BE2C (cell line): ENCODE measurements around the gene IRAK2.

ENCODE experiments used
- DNase-seq: peaks from one replicate; pipeline ENCODE4 v3.0.0-alpha.2; 2020
- H3K27me3 ChIP-seq: fragments of 250-450 bp; sonication (Bioruptor Pico); 2 replicates; pipeline ENCODE4 v1.5.1; 2020; ENCODE audit warnings: mild to moderate bottlenecking
- H3K36me3 ChIP-seq: fragments of 250-450 bp; sonication (Bioruptor Pico); 2 replicates; pipeline ENCODE4 v1.5.1; 2020; ENCODE audit warnings: mild to moderate bottlenecking
- H3K4me1 ChIP-seq: fragments of 250-450 bp; sonication (Bioruptor Pico); 2 replicates; pipeline ENCODE4 v1.5.1; 2020
- H3K4me3 ChIP-seq: 2 replicates; pipeline ENCODE4 v1.5.1; 2011; ENCODE audit warnings: low read depth, low read length
- H3K9me3 ChIP-seq: fragments of 250-450 bp; sonication (Bioruptor Pico); 2 replicates; pipeline ENCODE4 v1.5.1; 2020
- TF ChIP-seq, protein P1 (sequence below): IDR thresholded peaks from 2 replicates; pipeline ENCODE4 v1.5.1; 2012; ENCODE audit warnings: mild to moderate bottlenecking, low read depth, low read length

IRAK2 gene

DNA sequence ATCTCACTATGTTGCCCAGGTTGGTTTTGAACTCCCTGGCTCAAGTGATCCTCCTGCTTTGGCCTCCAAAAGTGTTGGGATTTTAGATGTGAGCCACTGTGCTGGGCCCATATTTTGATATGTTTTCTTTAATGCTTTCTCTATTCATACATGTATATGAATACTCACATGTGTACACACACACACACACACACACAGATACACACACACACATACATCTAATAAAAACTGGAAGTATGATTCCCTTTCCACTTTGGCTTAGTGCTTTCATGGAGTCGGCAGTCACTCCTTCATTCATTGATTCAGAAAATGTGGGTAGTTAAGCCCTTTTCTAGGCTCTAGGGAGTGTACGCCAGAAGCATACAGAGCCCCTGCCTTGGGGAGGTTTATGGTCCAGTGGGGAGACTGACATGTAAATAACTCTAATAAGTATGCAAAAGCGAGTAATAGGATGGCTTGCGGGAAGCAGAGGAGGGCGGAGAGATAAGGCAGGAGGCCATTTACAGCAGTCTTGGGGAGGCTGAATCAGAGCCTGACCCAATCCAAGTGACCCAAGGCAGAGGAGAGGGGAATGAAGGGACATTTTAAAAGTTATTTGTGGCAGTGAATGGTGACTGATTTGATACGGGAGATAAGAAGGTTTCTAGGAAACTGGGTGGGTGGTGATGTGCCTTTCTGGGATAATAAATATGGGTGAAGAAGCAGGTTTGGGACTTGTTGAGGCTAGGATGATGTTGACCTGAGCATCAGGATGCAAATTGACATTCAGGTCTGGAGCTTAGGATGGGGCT is 51.1 kb downstream of the IRAK2 start:
- H3K36me3 ChIP-seq: no peaks in the 10 kb centered on the region
- H3K9me3 ChIP-seq: no peaks in the 10 kb centered on the region
- TF ChIP-seq, protein P1, sequence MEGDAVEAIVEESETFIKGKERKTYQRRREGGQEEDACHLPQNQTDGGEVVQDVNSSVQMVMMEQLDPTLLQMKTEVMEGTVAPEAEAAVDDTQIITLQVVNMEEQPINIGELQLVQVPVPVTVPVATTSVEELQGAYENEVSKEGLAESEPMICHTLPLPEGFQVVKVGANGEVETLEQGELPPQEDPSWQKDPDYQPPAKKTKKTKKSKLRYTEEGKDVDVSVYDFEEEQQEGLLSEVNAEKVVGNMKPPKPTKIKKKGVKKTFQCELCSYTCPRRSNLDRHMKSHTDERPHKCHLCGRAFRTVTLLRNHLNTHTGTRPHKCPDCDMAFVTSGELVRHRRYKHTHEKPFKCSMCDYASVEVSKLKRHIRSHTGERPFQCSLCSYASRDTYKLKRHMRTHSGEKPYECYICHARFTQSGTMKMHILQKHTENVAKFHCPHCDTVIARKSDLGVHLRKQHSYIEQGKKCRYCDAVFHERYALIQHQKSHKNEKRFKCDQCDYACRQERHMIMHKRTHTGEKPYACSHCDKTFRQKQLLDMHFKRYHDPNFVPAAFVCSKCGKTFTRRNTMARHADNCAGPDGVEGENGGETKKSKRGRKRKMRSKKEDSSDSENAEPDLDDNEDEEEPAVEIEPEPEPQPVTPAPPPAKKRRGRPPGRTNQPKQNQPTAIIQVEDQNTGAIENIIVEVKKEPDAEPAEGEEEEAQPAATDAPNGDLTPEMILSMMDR: no peak
- H3K4me1 ChIP-seq: no peaks in the 10 kb centered on the region
- no peaks in the 10 kb centered on the region for H3K27me3 ChIP-seq
- H3K4me3 ChIP-seq: no peak overlapping the region
- DNase-seq: no peak

DNA sequence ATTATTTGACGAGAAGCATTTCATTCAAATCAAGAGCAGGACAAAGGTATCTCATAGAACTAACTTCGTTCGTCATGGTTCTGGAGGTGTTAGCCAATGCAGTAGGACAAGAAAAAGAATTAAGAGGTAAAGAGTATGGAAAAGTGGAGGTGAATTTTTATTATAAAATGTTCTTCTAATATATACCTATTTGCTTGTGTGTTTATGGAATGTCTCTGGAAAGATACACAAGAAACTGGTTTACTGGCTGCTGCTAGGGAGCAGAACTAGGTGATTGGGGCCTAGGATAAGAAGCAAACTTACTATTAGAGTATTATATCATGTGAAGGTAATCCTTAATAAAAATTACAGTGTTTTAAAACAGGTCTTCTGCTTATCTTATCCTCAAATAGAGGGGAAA is 52.6 kb downstream of the IRAK2 start:
- H3K9me3 ChIP-seq: no peaks in the 10 kb centered on the region
- no peak overlapping the region for H3K4me3 ChIP-seq
- no peaks in the 10 kb centered on the region for H3K27me3 ChIP-seq
- DNase-seq: no peak
- no peaks in the 10 kb centered on the region for H3K36me3 ChIP-seq
- TF ChIP-seq, protein P1: no peak
- H3K4me1 ChIP-seq: no peaks in the 10 kb centered on the region

DNA sequence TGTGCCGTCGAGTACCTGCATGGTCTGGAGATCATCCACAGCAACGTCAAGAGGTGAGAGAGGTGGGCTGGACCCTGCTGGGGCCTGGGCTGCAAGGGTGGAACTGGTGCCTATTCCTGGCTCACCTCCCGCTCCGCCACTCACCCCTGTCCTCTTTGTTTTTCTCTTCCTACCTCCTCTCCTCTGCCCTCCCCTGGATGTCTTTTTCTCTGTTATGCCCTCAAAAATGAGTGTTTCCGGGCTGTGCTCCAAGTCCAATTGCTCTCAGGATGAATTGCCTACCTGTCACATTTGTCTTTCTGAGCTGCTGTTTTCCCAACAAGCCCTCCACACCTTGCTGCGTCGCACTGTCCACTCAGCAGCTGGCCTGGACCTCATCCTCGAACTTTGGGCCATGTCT is 55.0 kb downstream of the IRAK2 start:
- Histone ChIP-seq H3K4me3 (no peak overlapping the region), H3K36me3 (no peaks in the 10 kb centered on the region), H3K27me3 (no peaks in the 10 kb centered on the region), H3K9me3 (no peaks in the 10 kb centered on the region), H3K4me1 (no peaks in the 10 kb centered on the region)
- TF ChIP-seq, protein P1: no peak
- DNase-seq: no peak

DNA sequence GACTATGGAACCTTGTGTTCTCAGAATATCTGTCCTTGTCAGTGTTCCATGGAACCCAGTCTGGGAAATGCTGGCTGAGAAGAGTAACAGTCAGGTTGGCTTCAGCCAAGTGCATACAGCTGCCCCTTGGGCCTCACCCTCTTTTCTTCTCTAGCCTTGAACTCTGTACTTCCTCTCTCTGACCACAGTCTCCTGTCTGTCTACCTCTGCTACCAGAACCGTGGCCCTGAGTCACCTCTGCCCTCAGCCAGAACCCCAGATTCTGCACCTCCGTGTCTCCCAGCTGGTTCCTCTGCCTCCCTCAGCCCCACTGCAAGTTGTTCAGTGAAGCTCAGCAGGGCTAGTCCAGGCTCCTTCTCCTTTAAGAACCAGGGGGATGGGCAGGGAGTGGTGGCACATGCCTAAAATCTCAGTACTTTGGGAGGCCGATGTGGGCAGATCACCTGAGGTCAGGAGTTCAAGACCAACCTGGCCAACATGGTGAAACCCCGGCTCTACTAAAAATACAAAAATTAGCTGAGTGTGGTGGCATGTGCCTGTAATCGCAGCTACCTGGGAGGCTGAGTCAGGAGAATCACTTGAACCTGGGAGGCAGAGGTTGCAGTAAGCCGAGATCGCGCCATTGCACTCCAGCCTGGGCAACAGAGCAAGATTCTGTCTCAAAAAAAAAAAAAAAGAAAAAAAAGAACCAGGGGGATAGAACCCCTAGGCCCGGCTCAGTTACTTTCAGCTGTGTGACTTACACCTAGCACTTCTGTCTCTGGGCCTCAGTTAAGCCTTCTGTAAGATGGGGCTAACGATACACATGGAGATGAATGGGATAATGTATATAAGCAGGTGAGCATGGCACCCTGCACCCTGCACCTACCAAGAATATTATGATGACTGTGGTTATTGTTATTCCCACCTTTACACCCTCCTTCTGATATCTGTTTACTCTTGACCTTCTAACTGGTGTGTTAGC is 59.2 kb downstream of the IRAK2 start:
- Histone ChIP-seq H3K4me1 (no peaks in the 10 kb centered on the region), H3K4me3 (no peak overlapping the region), H3K9me3 (no peaks in the 10 kb centered on the region), H3K27me3 (no peaks in the 10 kb centered on the region), H3K36me3 (no peaks in the 10 kb centered on the region)
- TF ChIP-seq, protein P1: no peak
- DNase-seq: no peak

DNA sequence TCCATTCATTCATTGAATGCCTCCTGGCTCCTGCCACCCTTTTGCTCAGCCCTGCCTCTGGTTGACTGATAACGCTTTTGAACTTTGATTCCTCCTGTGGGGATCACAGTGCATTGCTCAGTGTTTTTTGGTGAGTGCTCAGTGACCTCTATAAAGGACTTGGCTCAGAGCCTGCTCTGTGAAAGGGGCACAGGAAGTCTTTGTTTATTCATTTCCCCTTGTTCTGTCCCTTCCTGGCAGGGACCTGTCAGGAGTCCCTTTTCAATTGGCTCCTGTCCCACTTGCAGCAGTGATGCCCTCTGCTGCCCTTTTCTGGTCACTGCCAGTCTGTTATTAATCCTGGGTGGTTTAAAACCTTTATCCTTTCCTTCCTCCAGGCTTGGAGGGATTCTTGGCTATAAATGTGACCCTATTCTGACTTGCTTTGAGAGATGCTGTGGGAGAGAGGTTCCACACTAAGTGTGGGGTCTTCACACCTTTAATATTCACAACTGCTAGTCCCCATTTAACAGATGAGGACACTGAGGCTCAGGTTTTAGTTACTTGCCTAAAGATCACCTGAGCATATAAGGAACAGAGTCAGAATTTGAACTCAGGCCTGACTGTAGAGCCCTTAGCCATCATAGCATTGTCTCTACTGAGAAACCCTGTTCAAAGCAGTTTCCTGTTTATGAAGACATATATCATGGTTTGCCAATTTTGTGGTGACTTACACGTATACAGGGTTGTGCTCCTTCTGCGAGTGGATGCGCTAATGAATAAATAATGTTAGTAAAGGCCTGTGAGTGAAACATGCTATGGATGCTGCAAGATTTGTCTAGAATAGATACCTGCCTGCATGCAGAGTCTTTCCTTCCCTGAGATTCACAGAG is 60.3 kb downstream of the IRAK2 start:
- Histone ChIP-seq H3K27me3 (no peaks in the 10 kb centered on the region), H3K36me3 (no peaks in the 10 kb centered on the region), H3K9me3 (no peaks in the 10 kb centered on the region), H3K4me1 (no peaks in the 10 kb centered on the region), H3K4me3 (no peak overlapping the region)
- peak; percentile 64 for DNase-seq
- TF ChIP-seq, protein P1: peak; percentile 72
